Renal cortex interstitium (tissue), 11 donors: ENCODE results near the gene MYB. TPM values are rescaled to one million over a fixed set of nuclear protein-coding genes. Genes with fewer than 3 reads are reported as not detected.

ENCODE experiments used
- DNase-seq, 11 donors: peaks; one replicate each; pipeline ENCODE4 v3.0.0-alpha.2; 2013; ENCODE audit warnings: low read depth in 9 of 11, low spot score in 4 of 11; ENCODE audit errors: extremely low read depth in 1 of 11
- polyA plus RNA-seq, 3 donors: library from polyadenylated mRNA; unstranded; fragments of 120-200 nt; gene quantifications; one replicate each; pipeline ENCODE4 v1.2.1, GENCODE V29; 2013; ENCODE audit not compliant: insufficient read length in 3 of 3

MYB gene
- polyA plus RNA-seq, 3 donors = 3.9 to 5.5 (median 5.2) TPM

DNA sequence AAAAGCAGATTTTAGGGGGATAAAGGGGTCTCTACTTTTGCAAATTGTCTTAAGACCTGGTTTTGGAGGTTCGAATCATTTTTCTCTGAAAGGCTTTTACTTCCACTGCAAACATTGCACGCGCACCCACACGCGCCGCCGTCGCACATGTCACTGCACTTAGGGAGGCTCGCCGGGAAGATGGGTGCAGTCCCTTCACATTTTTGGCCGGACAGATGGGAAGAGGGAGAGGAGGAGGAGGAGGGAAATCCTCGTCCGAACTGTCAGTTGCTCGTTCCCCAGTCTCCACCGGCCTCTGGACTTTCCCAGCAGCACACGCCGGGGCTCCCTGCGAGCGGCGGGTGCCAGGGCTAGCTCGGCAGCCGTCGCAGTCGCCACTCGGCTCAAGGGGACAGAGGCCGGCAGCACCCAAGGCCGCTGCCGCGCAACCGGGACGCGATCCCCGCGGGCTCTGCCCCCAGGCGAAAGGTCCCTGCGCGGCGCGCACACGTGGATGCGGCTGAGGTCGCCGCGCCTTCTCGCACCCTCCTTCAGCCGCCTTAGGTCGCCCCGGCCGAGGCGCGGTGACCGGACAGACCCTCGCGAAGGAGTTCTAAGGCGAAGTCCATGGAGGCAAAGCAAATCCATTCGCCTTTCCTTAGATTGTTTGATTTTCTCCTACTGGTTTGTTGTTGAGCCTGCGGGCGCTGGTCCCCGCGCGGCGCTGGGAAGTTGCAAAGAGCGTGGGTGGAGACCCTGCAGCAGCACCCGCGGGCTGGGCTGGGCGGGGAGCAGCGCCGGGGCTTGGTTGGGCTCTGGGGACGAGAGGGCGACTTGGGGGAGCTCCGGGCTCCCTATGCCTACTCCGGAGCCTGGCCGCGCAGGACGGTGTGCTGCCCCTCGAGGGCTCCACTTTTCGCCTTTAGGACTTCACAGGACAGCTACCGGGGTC is 1.2 kb downstream of the MYB start:
- DNase-seq = peak in 4 of 11 donors; percentile 6 to 15 (median 10)

DNA sequence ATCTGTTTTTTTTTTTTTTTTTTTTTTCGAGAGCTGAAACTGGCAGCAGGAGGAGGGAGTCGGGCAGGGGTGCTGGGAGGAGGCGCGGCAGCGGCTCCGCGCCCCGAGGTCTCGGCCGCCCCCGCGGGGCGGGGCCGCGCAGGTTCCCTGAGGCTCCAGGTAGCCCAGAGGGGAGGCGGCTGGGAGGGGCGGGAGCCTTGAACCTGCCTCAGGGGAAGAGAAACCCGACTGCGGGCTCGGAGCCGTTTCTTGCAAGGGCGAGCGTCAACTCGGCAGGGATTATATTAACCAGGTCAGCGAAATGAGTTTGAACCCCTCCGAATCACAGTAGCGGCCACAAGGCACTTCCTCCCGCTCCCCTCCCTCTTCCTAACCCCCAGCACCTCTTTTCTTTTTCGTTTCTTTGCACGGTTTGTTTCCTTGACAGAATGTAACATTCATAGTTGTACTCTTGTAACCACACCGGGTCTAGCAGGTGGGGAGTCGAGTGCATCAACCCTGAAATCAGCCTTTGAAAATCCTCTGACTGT is 2.0 kb downstream of the MYB start:
- peak in 4 of 11 donors; percentile 5 to 11 (median 8) for DNase-seq

DNA sequence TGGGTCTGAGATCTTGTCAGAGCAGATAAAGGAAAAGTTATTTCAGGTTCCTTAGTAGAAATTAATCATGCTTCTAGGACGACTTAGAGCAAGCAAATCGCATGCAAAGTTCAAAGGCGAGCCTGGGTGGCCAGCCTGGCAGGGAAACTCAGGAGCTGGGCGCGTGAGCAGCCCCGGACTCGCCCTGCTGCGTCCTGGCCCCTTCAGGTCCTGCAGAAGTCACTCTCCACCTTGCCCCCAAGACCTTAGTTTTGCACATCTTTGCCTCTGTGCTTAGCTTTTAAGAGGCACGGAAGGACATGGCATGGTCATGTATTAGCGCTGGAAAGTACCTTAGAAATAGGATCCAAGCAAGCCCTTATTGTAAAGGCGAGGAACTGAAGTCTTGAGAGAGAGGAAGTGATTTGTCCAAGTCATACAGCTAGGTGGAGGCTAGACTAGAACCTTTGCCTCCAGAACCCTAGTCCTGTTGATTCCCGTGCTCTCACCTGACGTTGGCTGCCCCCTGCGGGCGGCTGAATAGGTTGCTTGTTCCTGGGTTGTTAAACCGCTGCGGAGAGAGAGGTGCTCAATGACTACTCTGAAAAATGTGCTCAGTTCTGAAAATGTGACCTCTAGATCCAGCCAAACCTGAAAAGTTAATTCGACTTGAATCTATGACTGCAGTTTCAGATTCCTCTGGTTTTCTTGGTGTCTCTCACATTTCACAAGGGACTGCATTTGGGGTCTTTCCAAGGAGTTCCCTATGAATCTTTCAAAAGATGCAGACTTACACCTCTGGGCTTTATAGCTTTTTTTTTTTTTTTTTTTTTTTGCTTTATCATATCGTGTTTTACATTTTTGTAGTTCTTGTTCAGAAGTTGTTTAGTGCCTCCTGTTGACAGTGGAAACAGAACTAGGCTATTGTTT is 2.7 kb downstream of the MYB start:
- peak in 4 of 11 donors; percentile 20 to 27 (median 24) for DNase-seq

DNA sequence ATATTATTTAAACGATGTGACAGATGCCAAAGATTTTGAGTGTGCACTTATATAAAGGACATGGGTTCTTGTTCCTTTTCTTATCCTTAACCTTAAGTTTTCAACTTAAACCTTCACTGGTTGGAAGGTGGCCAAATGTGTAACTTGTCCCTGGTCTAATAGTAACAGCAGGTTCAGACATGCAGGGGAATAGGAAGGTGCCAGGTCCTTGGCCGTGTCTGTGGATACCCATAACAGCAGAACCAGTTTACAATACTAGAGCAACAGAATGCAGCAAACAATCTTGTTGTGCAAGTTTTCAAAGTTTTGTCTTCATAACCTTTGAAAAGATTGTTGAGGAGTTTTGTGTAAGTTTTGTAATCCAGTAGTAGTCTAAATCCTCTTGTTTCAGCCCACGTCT is 4.4 kb downstream of the MYB start:
- DNase-seq = no peak

DNA sequence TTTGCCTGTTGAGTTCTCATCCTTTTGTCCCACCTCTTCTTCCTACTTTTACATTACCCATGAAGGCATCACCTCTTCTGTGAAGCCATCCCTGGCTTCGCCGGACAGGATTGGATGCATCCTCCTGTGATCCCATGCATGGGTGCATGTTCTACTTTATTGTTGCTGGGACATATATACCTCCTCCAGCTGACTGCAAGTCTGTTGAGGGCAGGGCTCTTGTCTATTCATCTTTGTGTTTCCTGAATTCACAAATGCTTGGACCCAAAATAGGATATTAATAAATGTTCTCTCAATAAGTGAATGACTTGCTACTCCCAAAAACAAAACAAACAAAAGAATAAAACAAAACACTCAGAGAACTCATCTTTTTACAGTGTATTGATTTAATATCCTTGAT is 5.1 kb downstream of the MYB start:
- DNase-seq = no peak

DNA sequence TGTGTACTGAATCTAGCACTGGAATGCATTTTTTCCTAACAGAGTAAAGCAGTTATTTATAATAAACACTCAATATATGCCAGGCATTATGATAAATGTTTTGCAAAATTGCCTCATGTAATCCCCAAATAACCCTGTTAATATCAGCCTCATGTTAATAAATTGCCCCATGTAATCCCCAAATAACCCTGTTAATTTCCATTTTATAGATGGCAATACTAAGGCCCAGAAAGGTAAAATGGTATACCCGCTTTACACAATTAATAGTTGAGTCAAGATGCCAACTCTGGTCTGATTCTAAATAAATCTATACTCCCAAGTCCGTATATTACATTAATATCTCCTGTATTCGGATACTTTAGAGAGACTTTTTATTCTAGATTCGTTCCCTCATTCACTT is 6.3 kb downstream of the MYB start:
- DNase-seq = no peak

DNA sequence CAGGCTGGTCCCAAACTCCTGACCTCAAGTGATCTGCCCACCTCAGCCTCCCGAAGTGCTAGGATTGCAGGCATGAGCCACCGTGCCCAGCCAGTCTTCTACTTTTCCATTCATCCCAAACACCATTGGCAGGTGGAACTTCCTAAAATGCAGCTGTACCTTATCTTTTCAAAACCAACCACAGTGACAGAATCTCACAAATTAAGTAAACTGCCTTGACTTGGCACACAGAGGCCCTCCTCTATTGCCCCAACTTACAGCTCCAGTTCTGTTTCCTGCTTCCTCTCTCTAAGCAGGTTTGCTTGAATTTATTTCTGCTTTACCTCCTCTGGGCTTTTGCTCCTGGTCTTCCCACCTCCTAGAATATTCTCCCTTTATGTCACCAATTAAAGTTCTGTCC is 7.6 kb downstream of the MYB start:
- DNase-seq = no peak

DNA sequence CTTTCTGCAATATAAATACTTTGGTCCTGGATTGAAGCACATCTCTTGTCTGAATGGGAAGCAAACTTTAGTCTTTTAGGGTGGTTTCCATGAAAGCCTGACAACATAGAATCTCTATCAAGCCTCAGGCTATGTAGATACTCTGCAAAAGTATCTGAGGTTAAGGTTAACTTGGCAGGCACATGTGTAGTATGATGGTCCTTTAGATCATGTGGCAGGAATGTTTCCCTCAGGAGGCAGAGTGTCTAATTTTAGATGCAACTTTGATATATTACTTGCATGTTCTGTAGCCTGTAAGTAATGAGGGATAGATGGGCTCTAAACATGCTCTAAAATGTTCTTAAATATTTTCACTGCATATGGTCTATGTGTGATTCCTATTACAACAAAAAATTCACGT is 8.2 kb downstream of the MYB start:
- no peak for DNase-seq

DNA sequence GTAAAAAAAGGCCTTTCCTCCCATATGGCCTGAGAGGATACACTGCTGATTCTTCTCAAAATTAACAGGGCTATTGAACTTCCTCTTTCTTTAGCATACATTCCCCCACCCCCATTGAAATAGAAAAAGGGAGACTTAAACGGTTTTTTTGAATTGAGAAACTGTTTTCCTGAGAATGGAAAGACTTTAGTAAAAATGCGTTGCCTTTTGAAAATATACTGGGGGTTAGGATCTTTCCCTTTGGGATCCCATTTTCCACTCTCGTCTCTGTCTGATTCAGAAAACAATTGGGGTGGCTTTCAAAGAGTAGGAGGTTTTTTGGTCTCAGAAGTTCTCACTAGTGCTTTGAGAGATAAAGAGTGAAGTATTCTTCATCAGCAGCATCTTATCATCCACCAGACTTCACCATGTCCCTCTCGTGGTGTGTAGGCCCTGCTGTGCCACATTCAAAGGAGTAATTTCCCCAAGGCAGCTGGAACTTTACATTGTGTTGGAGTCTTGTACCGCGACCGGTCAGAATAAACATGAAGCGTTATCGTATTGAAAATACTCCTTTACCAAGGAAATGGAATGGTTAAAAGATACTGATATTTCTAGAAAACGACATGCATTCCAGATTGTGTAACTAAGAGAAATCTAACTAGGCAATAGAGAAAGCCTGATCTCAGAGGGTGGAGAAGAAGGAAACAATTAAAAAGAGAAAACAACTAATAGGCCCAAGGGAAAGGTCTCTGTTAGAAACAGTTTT is 10.6 kb downstream of the MYB start:
- DNase-seq = no peak

DNA sequence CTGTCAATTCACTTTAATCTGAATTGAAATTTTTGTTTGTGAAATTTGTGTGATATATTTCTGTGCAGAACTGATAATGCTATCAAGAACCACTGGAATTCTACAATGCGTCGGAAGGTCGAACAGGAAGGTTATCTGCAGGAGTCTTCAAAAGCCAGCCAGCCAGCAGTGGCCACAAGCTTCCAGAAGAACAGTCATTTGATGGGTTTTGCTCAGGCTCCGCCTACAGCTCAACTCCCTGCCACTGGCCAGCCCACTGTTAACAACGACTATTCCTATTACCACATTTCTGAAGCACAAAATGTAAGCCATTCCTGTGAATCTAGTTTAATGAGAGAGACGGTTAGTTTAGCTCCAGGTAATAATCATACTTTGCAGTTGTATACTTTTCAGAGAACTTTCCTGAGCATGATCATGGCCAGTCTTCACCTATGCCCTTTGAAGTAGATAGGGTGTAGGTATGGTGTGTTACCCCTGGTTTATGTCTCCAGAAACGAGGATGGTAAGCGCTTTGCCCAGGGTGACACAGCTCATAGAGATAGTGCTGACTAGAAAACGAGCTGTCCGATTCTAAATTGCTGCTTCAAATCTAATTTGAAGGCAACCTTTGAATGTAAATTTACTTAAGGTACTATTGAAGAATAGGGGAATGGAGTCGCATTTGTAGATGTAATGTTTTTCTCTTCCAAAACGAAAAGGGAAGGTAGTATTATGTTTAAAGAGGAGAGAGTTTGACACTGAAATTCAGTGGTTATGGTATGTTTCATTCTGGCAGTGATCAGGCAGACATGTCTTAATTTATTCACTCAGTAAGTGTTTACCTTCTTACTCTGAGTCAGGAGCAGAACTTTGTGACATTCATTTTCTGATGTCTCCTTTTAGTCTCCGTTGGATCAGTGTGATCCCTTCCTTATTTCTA is 11.4 kb downstream of the MYB start:
- no peak for DNase-seq

DNA sequence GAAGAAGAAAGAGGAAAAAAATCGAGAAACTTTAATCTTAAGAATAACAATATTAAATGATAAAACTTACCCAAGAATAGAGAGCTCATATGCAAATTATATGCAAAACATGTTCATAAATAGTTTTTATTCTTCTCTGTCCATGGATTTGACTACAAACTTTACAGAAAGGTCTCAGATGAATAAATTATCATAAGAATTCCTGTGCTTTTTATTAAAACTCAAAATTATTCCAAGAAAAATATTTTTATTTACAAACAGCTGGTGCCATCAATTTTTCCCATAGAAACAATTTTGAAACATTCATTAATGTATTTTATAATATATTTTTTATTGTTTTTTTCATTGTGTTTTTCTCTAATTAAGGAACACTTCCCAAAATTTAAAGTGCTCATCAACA is 12.1 kb downstream of the MYB start:
- DNase-seq = no peak

DNA sequence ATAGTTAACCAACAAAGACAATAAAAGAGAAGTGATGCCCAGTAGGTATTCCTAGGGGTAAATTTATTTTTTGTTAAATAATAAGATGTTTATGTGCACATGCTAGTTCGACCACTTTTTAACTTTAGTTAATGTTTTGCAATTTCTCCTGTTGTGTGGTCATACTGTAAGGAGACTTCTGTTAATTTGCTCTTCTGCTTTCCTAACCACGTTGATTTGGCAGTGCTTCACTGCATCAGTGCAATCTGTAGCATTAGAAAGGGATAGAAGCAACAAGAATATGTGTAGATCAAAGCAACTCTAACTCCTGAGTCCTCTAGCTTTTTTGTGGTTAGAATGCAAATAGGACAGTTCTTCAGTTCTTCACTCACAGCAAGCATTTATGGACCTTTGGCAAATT is 13.9 kb downstream of the MYB start:
- no peak for DNase-seq

DNA sequence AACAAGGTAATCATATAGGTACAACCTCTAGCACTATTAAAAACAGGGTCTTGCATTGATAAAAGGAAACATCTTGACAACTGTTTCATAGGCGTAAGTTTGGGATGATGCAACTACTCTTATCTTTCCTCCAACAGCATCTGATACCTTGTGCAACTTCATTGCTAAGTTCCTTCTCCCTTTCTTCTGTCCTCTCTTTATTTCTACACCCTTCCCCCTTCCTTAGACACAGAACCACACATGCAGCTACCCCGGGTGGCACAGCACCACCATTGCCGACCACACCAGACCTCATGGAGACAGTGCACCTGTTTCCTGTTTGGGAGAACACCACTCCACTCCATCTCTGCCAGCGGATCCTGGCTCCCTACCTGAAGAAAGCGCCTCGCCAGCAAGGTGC is 14.4 kb downstream of the MYB start:
- no peak for DNase-seq

DNA sequence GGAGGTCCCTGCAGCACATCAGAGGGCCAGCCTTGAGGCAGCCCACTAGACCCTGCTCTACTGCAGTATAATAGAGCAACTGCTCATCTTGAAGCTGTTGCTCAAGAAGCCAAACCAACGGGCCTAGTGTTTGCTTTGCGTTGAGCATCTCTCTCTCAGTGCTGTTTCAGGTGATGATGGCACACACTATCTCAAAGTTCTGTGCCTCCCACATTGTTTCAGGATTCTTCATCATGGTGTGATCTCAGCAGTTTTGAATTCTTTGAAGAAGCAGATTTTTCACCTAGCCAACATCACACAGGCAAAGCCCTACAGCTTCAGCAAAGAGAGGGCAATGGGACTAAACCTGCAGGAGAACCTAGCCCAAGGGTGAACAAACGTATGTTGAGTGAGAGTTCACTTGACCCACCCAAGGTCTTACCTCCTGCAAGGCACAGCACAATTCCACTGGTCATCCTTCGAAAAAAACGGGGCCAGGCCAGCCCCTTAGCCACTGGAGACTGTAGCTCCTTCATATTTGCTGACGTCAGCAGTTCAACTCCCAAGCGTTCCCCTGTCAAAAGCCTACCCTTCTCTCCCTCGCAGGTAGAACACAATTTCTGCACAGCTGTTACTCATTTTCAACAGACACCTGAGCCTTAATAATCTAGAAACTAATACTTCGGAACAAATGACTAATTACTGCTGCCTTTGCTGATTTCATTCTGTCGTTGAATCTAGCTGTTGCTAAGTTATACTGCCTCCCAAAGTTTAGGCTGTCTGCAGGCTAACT is 15.8 kb downstream of the MYB start:
- no peak for DNase-seq

DNA sequence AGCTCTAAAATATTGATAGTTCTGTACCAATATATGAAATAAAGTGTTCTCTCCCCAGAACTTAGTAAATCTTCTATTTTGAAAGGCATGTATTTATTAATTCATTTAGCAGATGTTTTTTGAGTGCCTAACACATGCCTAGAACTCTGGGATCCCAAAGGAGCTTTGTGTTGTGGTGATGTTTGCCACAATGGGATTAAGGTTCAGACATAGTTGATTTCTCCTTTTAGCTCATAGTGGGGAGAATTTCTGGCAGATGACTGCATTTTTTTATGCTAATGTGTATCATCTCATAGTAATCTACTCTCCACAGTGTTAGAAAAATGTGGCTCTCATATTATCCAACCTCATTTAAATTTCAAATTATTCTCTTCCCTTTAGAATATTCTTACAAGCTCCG is 21.7 kb downstream of the MYB start:
- no peak for DNase-seq

DNA sequence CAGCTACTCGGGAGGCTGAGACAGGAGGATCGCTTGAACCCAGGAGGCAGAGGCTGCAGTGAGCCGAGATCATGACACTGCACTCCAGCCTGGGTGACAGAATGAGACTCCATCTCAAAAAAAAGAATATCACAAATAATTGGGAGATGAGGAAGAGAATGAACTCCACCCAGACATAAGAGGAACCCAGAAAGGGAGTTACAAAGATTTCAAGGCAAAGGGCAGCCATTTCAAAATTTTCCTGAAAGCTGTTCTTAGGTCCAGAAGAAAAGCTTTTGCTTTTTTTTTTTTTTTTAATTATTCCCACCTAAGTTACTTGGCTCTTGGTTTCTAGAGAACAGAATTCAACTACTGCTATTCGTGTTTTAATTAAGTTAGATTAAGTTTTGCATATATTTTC is 23.8 kb downstream of the MYB start:
- no peak for DNase-seq

DNA sequence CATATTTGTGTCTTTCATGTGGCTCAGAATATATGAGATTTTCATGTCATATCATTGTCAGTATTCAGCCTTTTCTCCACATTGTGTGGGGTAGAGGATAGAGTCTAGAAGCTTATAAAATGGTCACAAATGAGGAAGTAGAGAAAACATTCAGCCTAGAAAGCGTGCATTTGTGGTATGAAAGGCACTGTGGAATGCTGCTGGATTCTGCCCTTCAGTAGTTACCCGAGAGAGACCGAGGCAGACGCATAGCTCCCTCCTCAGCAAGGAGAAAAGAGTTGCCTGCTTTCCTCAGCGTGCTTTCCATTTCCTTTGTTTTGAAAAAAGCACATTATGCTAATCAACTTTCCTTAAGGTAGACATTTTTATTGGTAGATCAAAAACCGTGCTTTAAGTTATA is 28.7 kb downstream of the MYB start:
- no peak for DNase-seq
